ENCODE results near the gene SLC9B1.

The SLC9B1 gene

DNA sequence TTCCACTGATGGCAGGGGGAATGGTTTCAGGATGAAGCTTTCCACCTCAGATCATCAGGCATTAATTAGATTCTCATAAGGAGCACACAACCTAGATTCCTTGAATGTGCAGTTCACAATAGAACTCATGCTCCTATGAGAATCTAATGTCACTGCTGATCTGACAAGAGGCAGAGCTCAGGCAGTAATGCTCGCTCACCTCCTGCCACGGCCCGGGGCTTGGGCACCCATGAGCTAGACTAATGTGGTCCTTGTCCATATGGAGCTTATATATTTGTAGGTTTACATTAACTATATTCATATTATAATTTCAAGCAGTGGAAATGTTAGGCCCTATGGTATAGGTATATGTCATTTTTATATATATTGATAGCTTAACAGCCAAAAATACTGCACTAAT, 32.6 kb upstream of the SLC9B1 start:
- ChIA-PET POLR2A (no interaction called here), CTCF (interaction anchor here (0.9 kb wide), 1 partner anchor 40 kb away, joined by 3 read pairs; no protein-coding TSS in a partner anchor)
- DNase-seq (ENCODE audit: low read depth, low spot score) = no peak
- no peak overlapping the region for H3K4me3 ChIP-seq (ENCODE audit: low read depth, low read length)
- TF ChIP-seq, protein P1, sequence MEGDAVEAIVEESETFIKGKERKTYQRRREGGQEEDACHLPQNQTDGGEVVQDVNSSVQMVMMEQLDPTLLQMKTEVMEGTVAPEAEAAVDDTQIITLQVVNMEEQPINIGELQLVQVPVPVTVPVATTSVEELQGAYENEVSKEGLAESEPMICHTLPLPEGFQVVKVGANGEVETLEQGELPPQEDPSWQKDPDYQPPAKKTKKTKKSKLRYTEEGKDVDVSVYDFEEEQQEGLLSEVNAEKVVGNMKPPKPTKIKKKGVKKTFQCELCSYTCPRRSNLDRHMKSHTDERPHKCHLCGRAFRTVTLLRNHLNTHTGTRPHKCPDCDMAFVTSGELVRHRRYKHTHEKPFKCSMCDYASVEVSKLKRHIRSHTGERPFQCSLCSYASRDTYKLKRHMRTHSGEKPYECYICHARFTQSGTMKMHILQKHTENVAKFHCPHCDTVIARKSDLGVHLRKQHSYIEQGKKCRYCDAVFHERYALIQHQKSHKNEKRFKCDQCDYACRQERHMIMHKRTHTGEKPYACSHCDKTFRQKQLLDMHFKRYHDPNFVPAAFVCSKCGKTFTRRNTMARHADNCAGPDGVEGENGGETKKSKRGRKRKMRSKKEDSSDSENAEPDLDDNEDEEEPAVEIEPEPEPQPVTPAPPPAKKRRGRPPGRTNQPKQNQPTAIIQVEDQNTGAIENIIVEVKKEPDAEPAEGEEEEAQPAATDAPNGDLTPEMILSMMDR (IDR thresholded peaks at IDR 0.05; ENCODE audit: insufficient read depth, low read length, missing control alignments) = no peak

DNA sequence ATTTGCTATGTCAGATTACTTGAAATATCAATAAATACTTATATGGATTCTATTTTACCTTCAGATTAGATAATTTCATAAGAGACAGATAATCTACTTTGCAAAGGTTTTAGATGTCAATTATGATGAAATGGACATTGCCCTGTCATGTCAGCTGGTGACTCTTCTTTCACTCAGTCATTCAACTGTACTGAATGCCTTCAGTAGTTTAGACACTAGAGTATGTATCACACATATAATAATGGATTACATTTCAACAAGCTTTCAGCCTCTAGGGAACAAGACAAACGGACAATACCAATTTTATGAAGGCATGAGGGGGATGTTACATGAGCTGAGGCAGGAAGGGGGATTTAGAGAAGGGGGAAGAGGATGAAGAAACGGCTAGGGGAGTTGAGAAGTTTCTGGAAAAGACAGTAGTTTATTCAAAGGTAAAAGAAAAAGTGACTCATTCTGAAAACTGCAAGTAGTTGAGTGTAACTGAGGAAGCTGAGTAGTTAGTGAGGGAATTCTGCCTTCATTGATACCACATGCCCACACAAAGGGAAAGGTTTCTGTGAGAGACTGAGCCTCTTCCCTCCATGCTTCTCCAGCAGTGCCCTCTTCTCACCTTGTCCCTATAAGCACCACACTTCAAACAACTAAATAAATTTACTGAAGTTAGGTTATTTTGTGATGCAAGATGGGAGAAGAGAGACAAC, 31.4 kb upstream of the SLC9B1 start:
- TF ChIP-seq, protein P1 (IDR thresholded peaks at IDR 0.05; ENCODE audit: insufficient read depth, low read length, missing control alignments) = no peak
- POLR2A ChIA-PET = no interaction called here
- DNase-seq (ENCODE audit: low read depth, low spot score) = no peak
- H3K4me3 ChIP-seq (ENCODE audit: low read depth, low read length) = no peak overlapping the region
- CTCF ChIA-PET = interaction anchor here (1.4 kb wide), 1 partner anchor 41 kb away, joined by 7 read pairs; no protein-coding TSS in a partner anchor

DNA sequence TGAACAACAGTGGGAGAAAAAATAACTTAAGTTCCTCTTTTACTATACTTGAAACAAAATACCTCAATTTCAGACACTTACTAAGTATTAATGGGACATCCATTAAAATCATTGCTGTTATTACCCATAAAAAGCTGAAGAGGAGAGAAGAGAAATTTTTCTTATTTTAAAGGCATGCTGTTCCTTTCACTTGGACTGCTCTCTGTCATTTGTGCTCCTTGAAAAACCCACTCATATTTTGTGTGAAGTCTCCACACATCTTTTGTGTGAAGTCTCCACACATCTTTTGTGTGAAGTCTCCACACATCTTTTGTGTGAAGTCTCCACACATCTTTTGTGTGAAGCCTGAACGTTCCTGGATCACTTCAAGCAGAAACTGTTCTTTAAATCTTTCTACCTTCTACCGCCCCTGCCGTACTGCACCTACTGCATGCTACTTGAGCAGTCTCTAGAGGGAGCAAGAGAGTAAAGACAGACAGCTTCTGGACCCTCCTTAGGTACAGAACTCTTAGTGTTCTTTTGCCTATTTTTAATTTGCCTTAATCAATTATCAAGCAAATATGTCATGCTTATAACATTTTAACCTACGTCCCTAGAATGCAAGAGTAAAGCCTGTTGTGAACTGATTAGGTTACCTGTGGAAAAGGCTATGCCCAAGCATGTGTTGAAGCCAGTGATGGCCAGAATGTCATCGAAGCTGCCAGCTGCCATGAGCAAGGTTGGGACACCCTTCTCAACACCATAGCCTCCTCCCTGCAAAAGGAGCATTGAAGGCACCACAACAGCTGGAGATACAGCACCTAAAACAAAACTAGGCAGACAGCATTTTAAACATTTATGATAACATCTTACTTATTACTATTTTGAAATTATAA, 27.1 kb upstream of the SLC9B1 start:
- DNase-seq (ENCODE audit: low read depth, low spot score) = no peak
- H3K4me3 ChIP-seq (ENCODE audit: low read depth, low read length) = no peak overlapping the region
- POLR2A ChIA-PET = no interaction called here
- CTCF ChIA-PET = interaction anchor here (0.7 to 3.1 kb wide), 15 partner anchors 9 to 426 kb away, joined by 3 to 15 read pairs (median 5); partner anchors contain the start of gene SLC9B2
- TF ChIP-seq, protein P1 (IDR thresholded peaks at IDR 0.05; ENCODE audit: insufficient read depth, low read length, missing control alignments) = peak; percentile 70

DNA sequence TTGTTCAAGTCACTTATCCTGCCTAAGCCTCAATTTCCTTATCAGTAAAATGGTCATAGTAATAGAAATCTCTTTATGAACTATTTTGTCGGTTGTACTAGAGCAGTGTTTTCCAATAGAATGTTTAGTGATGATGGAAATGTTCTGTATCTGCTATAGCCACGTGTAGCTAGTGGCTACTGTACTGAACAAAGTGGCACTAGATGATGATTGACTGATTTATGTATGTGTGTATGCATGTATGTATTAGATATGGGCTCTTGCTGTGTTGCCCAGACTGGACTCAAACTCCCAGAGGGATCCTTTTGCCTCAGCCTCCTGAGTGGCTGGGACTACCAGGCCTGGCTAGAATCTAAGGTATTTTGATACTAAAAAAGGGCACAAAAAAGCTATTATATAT, 24.7 kb upstream of the SLC9B1 start:
- TF ChIP-seq, protein P1 (IDR thresholded peaks at IDR 0.05; ENCODE audit: insufficient read depth, low read length, missing control alignments) = no peak
- ChIA-PET POLR2A (no interaction called here), CTCF (interaction anchor here (0.8 to 3.1 kb wide), 7 partner anchors 12 to 48 kb away, joined by 3 to 15 read pairs (median 4); no protein-coding TSS in a partner anchor)
- no peak for DNase-seq (ENCODE audit: low read depth, low spot score)
- H3K4me3 ChIP-seq (ENCODE audit: low read depth, low read length) = no peak overlapping the region

DNA sequence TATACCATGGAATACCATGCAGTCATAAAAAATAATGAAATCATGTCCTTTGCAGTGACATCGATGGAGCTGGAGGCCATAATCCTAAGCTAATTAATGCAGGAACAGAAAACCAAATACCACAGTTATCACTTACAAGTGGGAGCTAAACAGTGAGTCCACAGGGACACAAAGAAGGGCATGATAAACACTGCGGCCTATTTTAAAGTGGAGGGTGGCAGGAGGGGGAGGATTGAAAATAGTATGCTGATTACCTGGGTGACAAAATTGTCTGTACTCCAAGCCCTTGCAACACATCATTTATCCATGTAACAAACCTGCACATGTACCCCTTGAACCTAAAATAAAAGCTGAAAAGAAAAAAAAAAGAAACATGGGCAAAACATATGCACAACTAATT, 16.7 kb upstream of the SLC9B1 start:
- POLR2A ChIA-PET = no interaction called here
- CTCF ChIA-PET = interaction anchor here (1.6 to 2.2 kb wide), 2 partner anchors 10 to 605 kb away, joined by 3 to 12 read pairs; no protein-coding TSS in a partner anchor

More for the DNA sequence above, 16.7 kb upstream of the SLC9B1 start:
- TF ChIP-seq, protein P1 (IDR thresholded peaks at IDR 0.05; ENCODE audit: insufficient read depth, low read length, missing control alignments) = no peak
- DNase-seq (ENCODE audit: low read depth, low spot score) = no peak
- no peak overlapping the region for H3K4me3 ChIP-seq (ENCODE audit: low read depth, low read length)

All from AG04449 (cell line).